Activated CD8-positive, alpha-beta memory T cell treated with anti-CD3 and anti-CD28 coated beads, Interleukin-2, amount 50 U/mL, for 1 hour (primary cell): ENCODE data around the gene KRT7.
"Not testable (repeated sequence)": the region's sequence is repeated elsewhere in the genome, so short reads cannot be mapped to it uniquely, and the experiment has no call there.

Source experiments
- DNase-seq: peaks from one replicate; pipeline ENCODE4 v3.0.0-alpha.2; 2020; ENCODE audit errors: extremely low read depth

The KRT7 gene

GRCh38 chr12:52229836-52230343 lies 3.2 kb upstream of the KRT7 start:
- DNase-seq = no peak

DNA sequence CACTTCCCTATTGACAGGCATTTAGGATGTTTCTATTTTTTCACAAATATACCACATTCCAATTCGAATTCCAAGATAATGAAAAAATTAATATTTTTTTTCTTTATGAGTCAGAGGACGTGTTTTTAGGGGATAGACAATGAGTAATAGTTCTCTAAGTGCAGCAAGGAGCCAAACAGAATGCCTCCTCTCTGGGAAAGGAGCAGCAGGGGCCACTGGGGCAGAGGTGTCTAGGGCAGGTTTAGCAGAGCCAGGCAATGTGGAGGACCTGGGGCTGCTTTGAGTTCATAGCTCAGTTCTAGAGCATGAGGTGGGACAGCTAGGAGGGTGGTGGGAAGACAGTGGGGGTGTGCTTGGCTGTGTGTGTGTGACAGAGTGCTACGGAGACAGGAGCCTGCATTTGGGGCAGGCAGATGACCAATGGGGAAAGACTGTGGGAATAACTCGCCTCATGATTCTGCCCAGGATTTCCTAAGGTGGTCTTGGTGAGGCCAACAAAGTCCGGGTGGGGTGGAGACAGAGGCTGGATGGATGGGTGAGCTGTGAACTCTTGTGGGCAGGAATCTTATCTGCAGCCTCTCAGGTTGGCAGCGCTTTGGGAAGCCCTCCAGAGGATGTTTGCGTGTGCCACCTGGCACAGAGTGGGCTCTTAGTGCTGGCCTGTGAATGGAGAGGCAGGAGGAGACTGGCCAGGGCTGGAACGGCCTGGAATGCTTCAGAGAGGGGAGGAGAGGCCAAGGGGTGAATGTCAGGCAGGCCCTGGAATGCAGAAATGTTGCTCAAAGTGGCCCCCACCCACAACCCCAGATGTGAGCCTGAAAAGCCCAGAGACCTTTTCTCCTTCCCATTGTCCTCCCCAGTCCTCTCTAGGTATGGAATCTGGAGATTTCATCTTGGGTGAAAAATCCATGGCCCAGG lies 2.4 kb upstream of the KRT7 start:
- DNase-seq = no peak

GRCh38 chr12:52231305-52232202 lies 1.5 kb upstream of the KRT7 start:
- DNase-seq = no peak

DNA sequence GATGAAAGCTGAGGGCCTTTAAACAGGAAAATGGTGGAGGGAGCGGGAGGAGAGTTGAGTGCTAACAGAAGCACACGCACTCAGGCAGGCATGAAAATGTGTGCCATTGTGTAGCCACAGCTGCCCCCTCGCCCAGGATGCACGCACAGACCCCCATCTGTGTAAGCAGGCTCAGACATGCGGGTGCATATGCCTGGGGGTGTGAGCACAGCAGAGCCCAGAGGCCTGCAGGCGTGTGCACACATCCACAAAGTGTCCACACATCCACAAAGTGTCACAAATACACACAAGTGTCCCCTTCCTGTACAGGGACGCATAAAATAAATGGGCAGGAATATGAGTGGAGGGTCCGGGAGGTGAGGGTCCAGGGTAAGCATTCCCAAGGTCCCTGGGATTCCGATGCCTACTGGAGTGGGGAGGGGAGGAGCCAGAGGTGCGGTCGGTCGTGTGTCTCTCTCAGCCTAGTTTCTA lies 805 bp upstream of the KRT7 start:
- DNase-seq = no peak

GRCh38 chr12:52233462-52234207 lies 592 bp downstream of the KRT7 start:
- DNase-seq = no peak

GRCh38 chr12:52234223-52234810 lies 1.3 kb downstream of the KRT7 start:
- no peak for DNase-seq

- no peak for DNase-seq
These were observed 2.1 kb downstream of the KRT7 start for GRCh38 chr12:52235001-52235764.

- DNase-seq = no peak
These were observed 2.8 kb downstream of the KRT7 start for GRCh38 chr12:52235822-52236361.

GRCh38 chr12:52236386-52237050 lies 3.5 kb downstream of the KRT7 start:
- DNase-seq = no peak

GRCh38 chr12:52238207-52238840 lies 5.3 kb downstream of the KRT7 start:
- DNase-seq = no peak

- DNase-seq = no peak
These were observed 6.0 kb downstream of the KRT7 start for GRCh38 chr12:52238916-52239646.

DNA sequence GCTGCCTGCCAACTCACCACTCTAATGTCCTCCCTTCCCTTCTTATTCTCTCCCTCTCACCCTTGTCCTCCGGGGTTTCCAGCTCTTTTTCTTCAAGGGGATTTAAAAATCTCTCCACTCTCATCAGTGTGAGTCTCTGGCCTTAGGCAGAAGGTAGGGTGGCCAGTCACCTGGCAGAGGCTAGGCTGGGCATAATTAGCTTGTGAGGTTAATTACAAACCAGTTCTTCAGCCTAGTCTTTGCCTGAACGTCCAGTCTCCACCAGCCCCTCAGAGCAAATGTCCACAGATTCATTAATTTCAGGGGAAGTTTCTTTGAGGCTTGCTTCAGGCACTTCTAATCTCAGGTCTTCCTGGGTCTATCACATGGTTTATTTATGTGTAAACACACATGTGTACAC lies 6.7 kb downstream of the KRT7 start:
- no peak for DNase-seq

DNA sequence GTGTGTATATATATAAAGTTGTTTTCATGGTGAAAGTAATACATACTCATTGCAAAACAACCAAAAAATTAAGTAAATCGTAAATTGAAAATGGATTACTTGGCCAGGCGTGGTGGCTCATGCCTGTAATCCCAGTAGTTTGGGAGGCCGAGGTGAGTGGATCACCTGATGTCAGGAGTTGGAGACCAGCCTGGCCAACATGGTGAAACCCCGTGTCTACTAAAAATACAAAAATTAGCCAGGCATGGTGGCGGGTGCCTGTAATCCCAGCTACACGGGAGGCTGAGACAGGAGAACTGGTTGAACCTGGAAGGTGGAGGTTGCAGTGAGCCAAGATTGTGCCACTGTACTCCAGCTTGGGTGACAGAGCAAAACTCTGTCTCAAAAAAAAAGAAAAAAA lies 7.2 kb downstream of the KRT7 start:
- DNase-seq = not testable (repeated sequence)

DNA sequence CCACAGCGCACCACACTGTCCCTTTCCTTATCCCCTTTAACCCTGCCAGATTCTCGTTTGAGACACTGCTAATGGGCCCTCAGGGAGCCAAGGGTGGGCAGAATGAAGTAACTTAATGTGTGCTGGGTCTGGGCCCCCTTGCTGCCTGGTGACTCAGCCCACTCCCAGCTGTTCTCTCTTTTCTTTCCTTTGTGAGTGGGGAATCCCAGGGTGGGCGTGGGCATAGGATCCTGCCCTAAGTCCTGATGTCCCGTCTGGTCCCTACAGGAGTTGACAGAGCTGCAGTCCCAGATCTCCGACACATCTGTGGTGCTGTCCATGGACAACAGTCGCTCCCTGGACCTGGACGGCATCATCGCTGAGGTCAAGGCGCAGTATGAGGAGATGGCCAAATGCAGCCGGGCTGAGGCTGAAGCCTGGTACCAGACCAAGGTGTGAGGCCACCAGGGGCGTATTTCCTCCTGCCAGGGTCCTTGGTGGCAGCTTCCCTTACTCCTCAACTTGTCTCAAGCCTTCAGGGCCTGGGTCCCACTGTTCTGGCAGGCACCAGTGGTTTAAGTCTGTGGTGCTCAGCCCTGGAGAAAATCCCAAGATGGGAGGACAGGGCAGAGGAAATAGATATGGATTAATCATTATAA lies 8.3 kb downstream of the KRT7 start:
- DNase-seq = no peak

DNA sequence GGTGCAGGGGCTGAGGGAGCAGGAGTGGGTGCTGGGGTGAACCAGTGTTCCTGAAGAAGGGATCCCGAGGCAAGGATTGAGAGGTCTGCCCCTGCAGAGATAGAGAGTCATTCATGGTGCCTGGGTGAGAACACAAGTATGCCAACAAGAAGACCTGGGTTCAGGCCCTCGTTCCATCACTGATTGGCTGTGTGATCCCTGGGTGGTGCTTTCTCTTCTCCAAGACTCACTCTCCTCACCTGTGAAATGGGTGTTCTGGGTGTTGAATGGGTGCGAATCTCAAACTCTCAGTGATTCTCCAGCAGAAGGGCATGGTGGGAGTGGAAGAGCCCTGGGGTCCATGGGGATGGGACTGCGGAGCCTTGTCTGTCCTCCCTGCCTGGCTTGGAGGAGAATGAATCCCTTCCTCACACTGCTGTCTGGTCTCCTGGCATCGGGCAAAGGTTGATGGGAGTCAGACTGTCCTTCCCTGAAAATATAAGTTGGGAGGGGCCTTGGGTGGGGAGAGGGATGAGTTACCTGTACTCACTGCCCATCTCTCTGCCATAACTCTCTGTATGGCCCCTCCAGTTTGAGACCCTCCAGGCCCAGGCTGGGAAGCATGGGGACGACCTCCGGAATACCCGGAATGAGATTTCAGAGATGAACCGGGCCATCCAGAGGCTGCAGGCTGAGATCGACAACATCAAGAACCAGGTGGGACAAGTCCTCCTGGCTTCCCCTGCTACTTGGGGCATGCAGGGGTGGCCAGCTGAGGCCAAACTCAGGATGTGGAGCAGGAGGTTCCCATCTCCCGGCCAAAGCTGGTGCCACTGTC lies 9.6 kb downstream of the KRT7 start:
- no peak for DNase-seq

GRCh38 chr12:52243259-52243855 lies 10.3 kb downstream of the KRT7 start:
- DNase-seq = no peak
